ENCODE data around the gene TUBGCP6. TPM values are rescaled to one million over a fixed set of nuclear protein-coding genes. Genes with fewer than 3 reads are reported as not detected.
A peak's percentile ranks its signal among the peaks of the same experiment; 100 is the strongest.

Gene TUBGCP6
- total RNA-seq, 2 experiments from 2014 or later = 44.8 to 47.2 TPM

GRCh38 chr22:50173311-50173982 is 71.4 kb downstream of the TUBGCP6 start:
- CTCF ChIA-PET = no interaction called here
- H3K36me3 Mint-ChIP-seq (ENCODE audit: low read depth) = no peaks in the 10 kb centered on the region
- peaks cover 5% of the 10 kb centered on the region for H3K4me1 Mint-ChIP-seq (ENCODE audit: low read depth)
- no peak for ATAC-seq
- POLR2A ChIA-PET = interaction anchor here (0.6 to 1.7 kb wide), 2 partner anchors 10 to 63 kb away, joined by 3 to 4 read pairs; no protein-coding TSS in a partner anchor
- intact Hi-C loops (cut with micrococcal nuclease) = no loop called here
- DNase-seq = no peak
- no peak for TF ChIP-seq CTCF (IDR thresholded peaks at IDR 0.05)
- H3K9me3 Mint-ChIP-seq = no peaks in the 10 kb centered on the region
- H3K27ac Mint-ChIP-seq = no peak overlapping the region
- no peak overlapping the region for H3K4me3 Mint-ChIP-seq
- H3K27me3 Mint-ChIP-seq = peaks cover 30% of the 10 kb centered on the region

GRCh38 chr22:50171965-50172421 is 72.8 kb downstream of the TUBGCP6 start:
- H3K27ac Mint-ChIP-seq = no peak overlapping the region
- intact Hi-C loops (cut with micrococcal nuclease) = no loop called here
- POLR2A ChIA-PET = interaction anchor here (1.3 kb wide), 1 partner anchor 20 kb away, joined by 8 read pairs; no protein-coding TSS in a partner anchor

GRCh38 chr22:50171319-50171964 is 73.4 kb downstream of the TUBGCP6 start:
- DNase-seq (no peak), ATAC-seq (no peak)
- Mint-ChIP-seq H3K27me3 (peaks cover 36% of the 10 kb centered on the region), H3K4me3 (peak overlapping the region; percentile 68), H3K4me1 (ENCODE audit: low read depth) (peaks cover 5% of the 10 kb centered on the region), H3K36me3 (ENCODE audit: low read depth) (no peaks in the 10 kb centered on the region), H3K9me3 (no peaks in the 10 kb centered on the region), H3K27ac (peak overlapping the region; percentile 34)
- no peak for TF ChIP-seq CTCF (IDR thresholded peaks at IDR 0.05)
- intact Hi-C loops (cut with micrococcal nuclease) = no loop called here
- ChIA-PET CTCF (no interaction called here), POLR2A (interaction anchor here (1.0 to 1.3 kb wide), 4 partner anchors 16 to 30 kb away, joined by 3 to 8 read pairs (median 5); no protein-coding TSS in a partner anchor)

More at GRCh38 chr22:50171965-50172421, 72.8 kb downstream of the TUBGCP6 start:
- DNase-seq (no peak), ATAC-seq (no peak)
- no peaks in the 10 kb centered on the region for H3K9me3 Mint-ChIP-seq
- H3K36me3 Mint-ChIP-seq (ENCODE audit: low read depth) = no peaks in the 10 kb centered on the region
- peak overlapping the region; percentile 29 for H3K4me3 Mint-ChIP-seq
- CTCF ChIA-PET = no interaction called here
- no peak for TF ChIP-seq CTCF (IDR thresholded peaks at IDR 0.05)
- H3K4me1 Mint-ChIP-seq (ENCODE audit: low read depth) = peaks cover 5% of the 10 kb centered on the region
- H3K27me3 Mint-ChIP-seq = peaks cover 38% of the 10 kb centered on the region

- H3K9me3 Mint-ChIP-seq = no peaks in the 10 kb centered on the region
- intact Hi-C loops (cut with micrococcal nuclease) = no loop called here
- H3K27me3 Mint-ChIP-seq = peaks cover 36% of the 10 kb centered on the region
- peaks cover 5% of the 10 kb centered on the region for H3K4me1 Mint-ChIP-seq (ENCODE audit: low read depth)
- DNase-seq (no peak), ATAC-seq (no peak)
- H3K27ac Mint-ChIP-seq = peak within 1 kb of the TSS; percentile 34
- no peak for TF ChIP-seq CTCF (IDR thresholded peaks at IDR 0.05)
- no peaks in the 10 kb centered on the region for H3K36me3 Mint-ChIP-seq (ENCODE audit: low read depth)
- CTCF ChIA-PET = no interaction called here
- peak within 1 kb of the TSS; percentile 68 for H3K4me3 Mint-ChIP-seq
- POLR2A ChIA-PET = interaction anchor here (1.0 to 1.3 kb wide), 4 partner anchors 16 to 31 kb away, joined by 3 to 8 read pairs (median 5); no protein-coding TSS in a partner anchor
Observed at GRCh38 chr22:50170453-50171318, 74.1 kb downstream of the TUBGCP6 start, which contains the start of gene PANX2. Gene PANX2, plus strand, starts transcription at chr22:50170731. Its CDS starts 0 bp downstream, at chr22:50170731.

All from activated CD8-positive, alpha-beta T cell treated with anti-CD3 and anti-CD28 coated beads for 36 hours (primary cell).